ENCODE data around the gene JKAMP.

JKAMP gene

GRCh38 chr14:59464486-59465315, 19.6 kb upstream of the JKAMP start:
- Mint-ChIP-seq H3K9me3 (ENCODE audit: low read depth) (no peaks in the 10 kb centered on the region), H3K4me1 (ENCODE audit: low read depth) (peaks cover 17% of the 10 kb centered on the region), H3K4me3 (peak overlapping the region; percentile 91), H3K27ac (no peak overlapping the region), H3K36me3 (peaks cover 11% of the 10 kb centered on the region), H3K27me3 (peaks cover 8% of the 10 kb centered on the region)

DNA sequence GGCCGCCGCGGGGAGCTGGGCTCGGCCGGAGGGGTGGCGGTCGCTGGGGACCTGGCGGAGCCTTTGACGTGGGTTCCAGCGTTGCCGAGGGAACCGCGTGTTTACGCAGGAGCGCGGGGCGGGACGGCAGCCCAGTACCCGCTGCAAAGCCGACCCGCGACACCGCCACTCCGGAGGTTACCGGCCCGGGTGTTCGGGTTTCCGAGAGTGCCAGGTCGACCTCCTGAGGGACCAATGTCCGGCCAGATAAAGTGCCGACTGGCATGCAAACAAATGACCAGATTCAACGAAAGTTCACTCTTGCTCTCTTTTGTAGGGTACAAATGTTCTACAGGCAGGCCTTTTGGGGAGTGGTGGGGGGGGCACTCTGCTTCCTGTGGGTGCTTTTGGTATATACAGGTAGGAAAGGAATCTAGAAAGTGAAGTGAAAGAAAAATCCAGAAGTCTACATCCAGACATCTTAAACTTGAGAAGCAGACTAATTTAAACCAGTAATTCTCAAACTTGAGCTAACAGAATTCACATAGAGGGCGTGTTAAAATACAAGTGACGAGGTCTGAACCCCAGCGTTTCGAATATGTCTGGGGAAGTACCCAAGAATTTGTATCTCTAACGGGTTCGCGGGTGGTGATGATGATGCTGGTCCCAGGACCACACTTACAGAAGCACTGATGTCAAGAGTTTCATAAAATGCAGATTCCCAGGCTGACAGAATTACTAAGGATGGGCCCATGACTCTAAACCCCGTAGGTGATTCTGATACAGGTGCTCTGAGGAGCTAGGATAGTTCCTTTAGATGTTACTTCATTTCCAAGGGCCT, 18.8 kb upstream of the JKAMP start, which contains the start of gene GPR135:
Gene GPR135 (minus strand): TSS at position 65 of the 820 bp plus-strand sequence. CDS start 154 bp downstream, outside the sequence.
- peaks cover 4% of the 10 kb centered on the region for H3K36me3 Mint-ChIP-seq
- H3K4me3 Mint-ChIP-seq, result peak within 1 kb of the TSS; percentile 91
- H3K9me3 Mint-ChIP-seq (ENCODE audit: low read depth), result no peaks in the 10 kb centered on the region
- peaks cover 17% of the 10 kb centered on the region for H3K4me1 Mint-ChIP-seq (ENCODE audit: low read depth)
- H3K27me3 Mint-ChIP-seq, result peaks cover 5% of the 10 kb centered on the region
- H3K27ac Mint-ChIP-seq, result peak within 1 kb of the TSS; percentile 81

GRCh38 chr14:59474172-59474571, 10.1 kb upstream of the JKAMP start:
- peaks cover 8% of the 10 kb centered on the region for H3K4me1 Mint-ChIP-seq (ENCODE audit: low read depth)
- H3K36me3 Mint-ChIP-seq, result peaks cover 9% of the 10 kb centered on the region
- H3K4me3 Mint-ChIP-seq, result no peak overlapping the region
- no peaks in the 10 kb centered on the region for H3K27me3 Mint-ChIP-seq
- H3K27ac Mint-ChIP-seq, result no peak overlapping the region
- no peaks in the 10 kb centered on the region for H3K9me3 Mint-ChIP-seq (ENCODE audit: low read depth)

- H3K4me3 Mint-ChIP-seq, result no peak overlapping the region
- no peaks in the 10 kb centered on the region for H3K27me3 Mint-ChIP-seq
- H3K9me3 Mint-ChIP-seq (ENCODE audit: low read depth), result no peaks in the 10 kb centered on the region
- H3K4me1 Mint-ChIP-seq (ENCODE audit: low read depth), result peaks cover 16% of the 10 kb centered on the region
- no peak overlapping the region for H3K27ac Mint-ChIP-seq
- H3K36me3 Mint-ChIP-seq, result peaks cover 9% of the 10 kb centered on the region
These were observed 8.6 kb upstream of the JKAMP start for GRCh38 chr14:59475709-59476108.

DNA sequence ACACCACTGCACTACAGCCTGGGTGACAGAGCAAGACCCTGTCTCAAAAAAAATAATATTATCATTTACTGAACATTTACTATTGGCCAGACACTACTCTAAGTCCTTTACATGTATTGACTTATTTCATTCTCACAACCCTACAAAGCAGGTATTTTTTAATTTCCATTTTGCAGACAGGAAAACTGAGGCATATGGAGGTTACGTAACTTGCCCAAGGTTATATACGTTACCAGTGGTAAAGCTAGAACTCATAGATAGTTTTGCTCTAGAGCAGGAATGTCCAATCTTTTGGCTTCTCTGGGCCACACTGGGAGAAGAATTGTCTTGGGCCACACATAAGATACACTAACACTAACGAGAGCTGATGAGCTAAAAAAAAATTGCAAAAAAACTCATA, 5.8 kb upstream of the JKAMP start:
- H3K4me1 Mint-ChIP-seq (ENCODE audit: low read depth), result peaks cover 41% of the 10 kb centered on the region
- H3K9me3 Mint-ChIP-seq (ENCODE audit: low read depth), result no peaks in the 10 kb centered on the region
- H3K27ac Mint-ChIP-seq, result no peak overlapping the region
- peaks cover 7% of the 10 kb centered on the region for H3K36me3 Mint-ChIP-seq
- H3K4me3 Mint-ChIP-seq, result no peak overlapping the region
- no peaks in the 10 kb centered on the region for H3K27me3 Mint-ChIP-seq

GRCh38 chr14:59480166-59480565, 4.2 kb upstream of the JKAMP start:
- Mint-ChIP-seq H3K36me3 (peaks cover 5% of the 10 kb centered on the region), H3K4me1 (ENCODE audit: low read depth) (peaks cover 45% of the 10 kb centered on the region), H3K4me3 (peak overlapping the region; percentile 25), H3K27ac (peak overlapping the region; percentile 42), H3K9me3 (ENCODE audit: low read depth) (no peaks in the 10 kb centered on the region), H3K27me3 (no peaks in the 10 kb centered on the region)

DNA sequence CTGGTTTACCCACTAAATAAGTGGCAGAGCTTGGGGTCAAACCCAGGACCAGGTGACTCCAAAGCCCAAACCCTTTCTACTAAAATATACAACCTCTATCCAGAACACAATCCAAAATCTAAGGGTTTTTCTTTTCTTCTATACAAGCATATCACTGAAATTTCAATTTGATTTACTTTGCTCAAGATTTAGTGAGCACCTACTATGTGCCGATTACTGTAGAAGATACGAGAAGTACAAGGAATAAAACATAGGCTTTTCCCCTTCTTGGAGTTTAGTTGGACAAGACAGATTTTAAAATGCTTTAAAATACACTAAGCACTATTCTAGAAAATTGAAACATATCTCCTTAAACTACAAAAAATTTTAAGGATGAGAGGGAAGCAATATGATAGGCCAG, 2.9 kb upstream of the JKAMP start:
- Mint-ChIP-seq H3K36me3 (peaks cover 5% of the 10 kb centered on the region), H3K27me3 (no peaks in the 10 kb centered on the region), H3K27ac (peak overlapping the region; percentile 34), H3K4me3 (peak overlapping the region; percentile 97), H3K4me1 (ENCODE audit: low read depth) (peaks cover 56% of the 10 kb centered on the region), H3K9me3 (ENCODE audit: low read depth) (no peaks in the 10 kb centered on the region)

DNA sequence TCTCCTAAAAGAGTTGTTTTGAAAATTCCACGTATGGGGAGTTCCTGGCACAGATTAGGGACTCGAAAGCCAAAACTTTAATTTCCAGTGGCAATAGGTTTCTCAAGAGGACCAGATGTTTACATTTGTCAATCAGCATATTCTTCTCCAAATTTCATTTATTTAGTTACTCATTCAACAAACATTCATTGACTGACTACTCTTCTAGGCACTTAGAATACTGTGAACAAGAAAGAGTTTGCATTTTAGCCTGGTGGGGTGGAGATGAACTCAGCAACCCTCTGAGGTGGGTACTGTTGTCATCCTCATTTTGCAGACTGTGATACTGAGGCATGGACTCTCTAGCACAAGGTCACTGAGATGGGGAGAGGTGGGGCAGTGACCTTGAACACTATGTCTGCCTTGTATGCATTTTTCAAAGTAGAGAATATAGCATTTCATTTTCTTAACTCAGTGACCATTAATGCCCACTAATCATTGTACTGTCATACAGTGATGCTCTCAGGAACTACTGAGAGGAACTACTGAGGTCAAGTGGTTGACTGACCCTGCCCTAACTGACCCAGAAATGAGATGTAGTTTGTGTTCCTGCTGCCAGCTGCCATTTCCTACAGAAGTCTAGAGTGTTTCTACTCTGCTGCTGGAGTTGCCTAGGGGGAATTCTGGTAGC, 2.3 kb upstream of the JKAMP start:
- Mint-ChIP-seq H3K4me3 (peak overlapping the region; percentile 97), H3K27ac (peak overlapping the region; percentile 75), H3K27me3 (no peaks in the 10 kb centered on the region), H3K4me1 (ENCODE audit: low read depth) (peaks cover 58% of the 10 kb centered on the region), H3K9me3 (ENCODE audit: low read depth) (no peaks in the 10 kb centered on the region), H3K36me3 (peaks cover 5% of the 10 kb centered on the region)

GRCh38 chr14:59482541-59483331, 1.6 kb upstream of the JKAMP start:
- Mint-ChIP-seq H3K27ac (peak overlapping the region; percentile 75), H3K27me3 (no peaks in the 10 kb centered on the region), H3K9me3 (ENCODE audit: low read depth) (no peaks in the 10 kb centered on the region), H3K4me3 (peak overlapping the region; percentile 97), H3K4me1 (ENCODE audit: low read depth) (peaks cover 59% of the 10 kb centered on the region), H3K36me3 (peaks cover 5% of the 10 kb centered on the region)

DNA sequence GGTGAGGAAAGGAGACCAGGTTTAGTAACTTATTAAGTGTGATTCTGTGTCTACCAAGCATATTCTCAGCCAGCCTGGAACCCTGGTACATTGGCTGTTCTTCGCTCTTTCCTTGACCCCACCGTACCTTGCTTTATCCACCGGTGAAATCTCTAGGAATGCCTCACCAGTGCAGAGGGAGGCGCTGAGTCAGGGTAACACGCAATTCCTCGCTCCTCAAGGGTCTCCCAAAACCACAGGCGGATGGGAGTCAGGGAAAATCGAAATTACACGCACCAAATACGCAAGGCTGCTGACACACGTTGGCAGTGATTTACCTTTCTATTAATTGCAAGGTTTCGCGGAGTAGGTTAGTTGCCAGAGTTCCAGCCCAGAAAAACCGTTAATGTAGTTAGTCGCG, 954 bp upstream of the JKAMP start:
- no peaks in the 10 kb centered on the region for H3K9me3 Mint-ChIP-seq (ENCODE audit: low read depth)
- no peaks in the 10 kb centered on the region for H3K27me3 Mint-ChIP-seq
- peak overlapping the region; percentile 75 for H3K27ac Mint-ChIP-seq
- peaks cover 63% of the 10 kb centered on the region for H3K4me1 Mint-ChIP-seq (ENCODE audit: low read depth)
- peak overlapping the region; percentile 97 for H3K4me3 Mint-ChIP-seq
- H3K36me3 Mint-ChIP-seq, result peaks cover 7% of the 10 kb centered on the region

- peak overlapping the region; percentile 97 for H3K4me3 Mint-ChIP-seq
These were observed 390 bp downstream of the JKAMP start for GRCh38 chr14:59484639-59485175.

GRCh38 chr14:59490756-59491155, 6.4 kb downstream of the JKAMP start:
- Mint-ChIP-seq H3K27me3 (no peaks in the 10 kb centered on the region), H3K4me3 (no peak overlapping the region), H3K4me1 (ENCODE audit: low read depth) (peaks cover 46% of the 10 kb centered on the region), H3K9me3 (ENCODE audit: low read depth) (no peaks in the 10 kb centered on the region), H3K27ac (no peak overlapping the region), H3K36me3 (peaks cover 33% of the 10 kb centered on the region)

More at GRCh38 chr14:59484639-59485175, 390 bp downstream of the JKAMP start:
- peaks cover 70% of the 10 kb centered on the region for H3K4me1 Mint-ChIP-seq (ENCODE audit: low read depth)
- no peaks in the 10 kb centered on the region for H3K27me3 Mint-ChIP-seq
- peaks cover 15% of the 10 kb centered on the region for H3K36me3 Mint-ChIP-seq
- H3K9me3 Mint-ChIP-seq (ENCODE audit: low read depth), result no peaks in the 10 kb centered on the region
- peak overlapping the region; percentile 83 for H3K27ac Mint-ChIP-seq

GRCh38 chr14:59492384-59492783, 8.1 kb downstream of the JKAMP start:
- H3K4me1 Mint-ChIP-seq (ENCODE audit: low read depth), result peaks cover 42% of the 10 kb centered on the region
- no peaks in the 10 kb centered on the region for H3K27me3 Mint-ChIP-seq
- H3K9me3 Mint-ChIP-seq (ENCODE audit: low read depth), result no peaks in the 10 kb centered on the region
- H3K36me3 Mint-ChIP-seq, result peaks cover 35% of the 10 kb centered on the region
- H3K27ac Mint-ChIP-seq, result no peak overlapping the region
- H3K4me3 Mint-ChIP-seq, result no peak overlapping the region

DNA sequence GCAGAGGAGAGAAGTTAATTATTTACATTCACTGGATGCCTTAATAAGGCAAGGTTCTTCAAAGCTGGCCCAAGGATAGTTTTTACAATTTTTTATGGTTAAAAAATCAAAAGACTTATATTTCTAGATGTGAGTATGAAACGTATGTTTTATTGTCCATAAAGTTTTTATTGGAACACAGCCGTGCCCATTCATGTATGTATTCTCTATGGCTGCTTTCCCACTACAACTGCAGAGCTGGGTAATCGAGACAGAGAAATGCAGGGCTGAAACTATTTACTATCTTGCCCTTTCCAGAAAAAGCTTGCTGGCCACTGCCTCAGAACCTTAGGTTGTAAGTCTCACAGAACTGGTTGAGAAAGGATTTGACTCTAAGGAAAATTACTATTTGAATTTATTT, 16.4 kb downstream of the JKAMP start:
- Mint-ChIP-seq H3K27ac (no peak overlapping the region), H3K36me3 (peaks cover 9% of the 10 kb centered on the region), H3K4me3 (no peak overlapping the region), H3K9me3 (ENCODE audit: low read depth) (no peaks in the 10 kb centered on the region), H3K27me3 (no peaks in the 10 kb centered on the region), H3K4me1 (ENCODE audit: low read depth) (peaks cover 26% of the 10 kb centered on the region)

Data from activated naive CD8-positive, alpha-beta T cell (primary cell).